ENCODE measurements around the gene TUBA4A. TPM values are rescaled to one million over a fixed set of nuclear protein-coding genes. Genes with fewer than 3 reads are reported as not detected.

TUBA4A gene
- total and polyA plus RNA-seq, 10 of the 15 experiments (the other 5 are each of a cell fraction or from before 2014, with no cell fraction given): 58.2 to 325 (median 134) TPM

- TF ChIP-seq CREM (IDR thresholded peaks at IDR 0.05; ENCODE audit: low read depth): no peak
- TF ChIP-seq HDAC2 (IDR thresholded peaks at IDR 0.05): no peak
- TF ChIP-seq ZBED1 (IDR thresholded peaks at IDR 0.05; ENCODE audit: borderline replicate concordance): no peak
- TF ChIP-seq IKZF2 (IDR thresholded peaks at IDR 0.05): peak; percentile 90 to 93
- peak; percentile 56; the same call in 1 of the 2 replicates for TF ChIP-seq FOXM1 (IDR thresholded peaks at IDR 0.05; ENCODE audit: low read depth, low read length)
- TF ChIP-seq PAX8 (IDR thresholded peaks at IDR 0.05): no peak
- peak; percentile 90; the same call in 1 of the 2 replicates for TF ChIP-seq SMARCA5 (IDR thresholded peaks at IDR 0.05)
- TF ChIP-seq BHLHE40 (IDR thresholded peaks at IDR 0.05; ENCODE audit: borderline replicate concordance in 1 of 2, low read depth in 2 of 2, low read length in 1 of 2): peak; percentile 50 to 59; a peak in 3 of 4 replicates
- TF ChIP-seq ETV6 (conservative IDR thresholded peaks at IDR 0.05 in 1 of 2, IDR thresholded peaks at IDR 0.05 in 1 of 2; ENCODE audit: borderline replicate concordance in 1 of 2, low read depth in 1 of 2): no peak
- peak; percentile 78 for TF ChIP-seq YY1 (IDR thresholded peaks at IDR 0.05; ENCODE audit: low read depth, low read length)
- TF ChIP-seq SMC3 (IDR thresholded peaks at IDR 0.05; ENCODE audit: borderline replicate concordance, low read length): peak; percentile 56; the same call in 1 of the 2 replicates
- TF ChIP-seq IKZF1 (conservative IDR thresholded peaks at IDR 0.05): peak; percentile 89
- peak; percentile 8; the same call in 1 of the 2 replicates for TF ChIP-seq BACH1 (IDR thresholded peaks at IDR 0.05; ENCODE audit: borderline replicate concordance)
- peak; percentile 38; the same call in 1 of the 2 replicates for TF ChIP-seq SPI1 (IDR thresholded peaks at IDR 0.05; ENCODE audit: borderline replicate concordance, insufficient read depth, low read depth, low read length)
- no peak for TF ChIP-seq ATF3 (IDR thresholded peaks at IDR 0.05; ENCODE audit: borderline replicate concordance, extremely low read depth, low read depth, low read length)
- no peak for TF ChIP-seq KDM1A (IDR thresholded peaks at IDR 0.05; ENCODE audit: borderline replicate concordance)
- TF ChIP-seq ZNF592 (IDR thresholded peaks at IDR 0.05): 0 out of 2 replicates have a peak, but pooled peaks have one; percentile 59
- TF ChIP-seq LARP7 (IDR thresholded peaks at IDR 0.05): peak; percentile 60; the same call in 1 of the 2 replicates
- TF ChIP-seq DPF2 (IDR thresholded peaks at IDR 0.05): peak; percentile 69
- TF ChIP-seq PRDM15 (CRISPR knock-in tag; IDR thresholded peaks at IDR 0.05): no peak
Observed at GRCh38 chr2:219277703-219278654, 24.3 kb upstream of the TUBA4A start (continued).

Data from GM12878 (cell line).